ENCODE results near the gene TMEFF2. TPM values are rescaled to one million over a fixed set of nuclear protein-coding genes. Genes with fewer than 3 reads are reported as not detected.

The TMEFF2 gene
- total RNA-seq, 2 donors from 2014 or later = 0.09 TPM; not detected in 1

- 91 to 94% methylated on average over 3 of the region's 3 CpGs for WGBS, 2 experiments (ENCODE audit: insufficient coverage in 1 of 2, insufficient read length in 1 of 2)
- Histone ChIP-seq H3K27ac (ENCODE audit: low read depth, low read length) (no peak overlapping the region), H3K4me1 (ENCODE audit: control insufficient read depth, insufficient read depth, low read length) (peaks cover 5% of the 10 kb centered on the region), H3K4me3 (ENCODE audit: low read length) (no peak overlapping the region), H3K9ac (ENCODE audit: extremely low read depth, low read length, poor library complexity, severe bottlenecking) (no peak overlapping the region), H3K36me3 (ENCODE audit: control insufficient read depth, insufficient read depth, low read length) (no peaks in the 10 kb centered on the region), H3K9me3 (ENCODE audit: control insufficient read depth, low read length) (no peaks in the 10 kb centered on the region), H3K27me3 (ENCODE audit: control insufficient read depth, insufficient read depth, low read length, poor library complexity, severe bottlenecking) (no peaks in the 10 kb centered on the region)
- H3K9me3 Mint-ChIP-seq = no peaks in the 10 kb centered on the region
- H3K36me3 Mint-ChIP-seq (ENCODE audit: low read depth) = no peaks in the 10 kb centered on the region
- no peaks in the 10 kb centered on the region for H3K27me3 Mint-ChIP-seq (ENCODE audit: insufficient read depth)
- TF ChIP-seq CTCF (conservative IDR thresholded peaks at IDR 0.05) = no peak
- H3K27ac Mint-ChIP-seq = no peak overlapping the region
- DNase-seq = no peak
- H3K4me3 Mint-ChIP-seq = no peak overlapping the region
- H3K4me1 Mint-ChIP-seq = peaks cover 37% of the 10 kb centered on the region
Measured at GRCh38 chr2:191930205-191930604, 264.5 kb downstream of the TMEFF2 start.

GRCh38 chr2:191929288-191929687, 265.4 kb downstream of the TMEFF2 start:
- Histone ChIP-seq H3K4me1 (ENCODE audit: control insufficient read depth, insufficient read depth, low read length) (peaks cover 5% of the 10 kb centered on the region), H3K27me3 (ENCODE audit: control insufficient read depth, insufficient read depth, low read length, poor library complexity, severe bottlenecking) (no peaks in the 10 kb centered on the region), H3K27ac (ENCODE audit: low read depth, low read length) (no peak overlapping the region), H3K36me3 (ENCODE audit: control insufficient read depth, insufficient read depth, low read length) (no peaks in the 10 kb centered on the region), H3K9ac (ENCODE audit: extremely low read depth, low read length, poor library complexity, severe bottlenecking) (no peak overlapping the region), H3K4me3 (ENCODE audit: low read length) (no peak overlapping the region), H3K9me3 (ENCODE audit: control insufficient read depth, low read length) (no peaks in the 10 kb centered on the region)
- DNase-seq = no peak
- Mint-ChIP-seq H3K36me3 (ENCODE audit: low read depth) (no peaks in the 10 kb centered on the region), H3K27me3 (ENCODE audit: insufficient read depth) (no peaks in the 10 kb centered on the region), H3K27ac (no peak overlapping the region), H3K4me1 (peaks cover 32% of the 10 kb centered on the region), H3K4me3 (no peak overlapping the region), H3K9me3 (no peaks in the 10 kb centered on the region)
- WGBS, 2 experiments (ENCODE audit: insufficient coverage in 1 of 2, insufficient read length in 1 of 2) = 96 to 100% methylated on average over 1 to 4 of the region's 4 CpGs
- TF ChIP-seq CTCF (conservative IDR thresholded peaks at IDR 0.05) = no peak

GRCh38 chr2:191927991-191928390, 266.7 kb downstream of the TMEFF2 start:
- Histone ChIP-seq H3K4me1 (ENCODE audit: control insufficient read depth, insufficient read depth, low read length) (no peaks in the 10 kb centered on the region), H3K9ac (ENCODE audit: extremely low read depth, low read length, poor library complexity, severe bottlenecking) (no peak overlapping the region)

More at GRCh38 chr2:191927991-191928390, 266.7 kb downstream of the TMEFF2 start:
- Histone ChIP-seq H3K27me3 (ENCODE audit: control insufficient read depth, insufficient read depth, low read length, poor library complexity, severe bottlenecking) (no peaks in the 10 kb centered on the region), H3K4me3 (ENCODE audit: low read length) (no peak overlapping the region), H3K36me3 (ENCODE audit: control insufficient read depth, insufficient read depth, low read length) (no peaks in the 10 kb centered on the region), H3K9me3 (ENCODE audit: control insufficient read depth, low read length) (no peaks in the 10 kb centered on the region), H3K27ac (ENCODE audit: low read depth, low read length) (no peak overlapping the region)
- WGBS, 2 experiments (ENCODE audit: insufficient coverage in 1 of 2, insufficient read length in 1 of 2) = 44% methylated on average over 3 of the region's 3 CpGs; no CpG with 5 or more reads in 1 of the 2 experiments
- no peak overlapping the region for H3K4me3 Mint-ChIP-seq
- peaks cover 24% of the 10 kb centered on the region for H3K4me1 Mint-ChIP-seq
- no peaks in the 10 kb centered on the region for H3K27me3 Mint-ChIP-seq (ENCODE audit: insufficient read depth)
- H3K27ac Mint-ChIP-seq = peak overlapping the region; percentile 19
- DNase-seq = no peak
- H3K36me3 Mint-ChIP-seq (ENCODE audit: low read depth) = no peaks in the 10 kb centered on the region
- peaks cover under 1% of the 10 kb centered on the region for H3K9me3 Mint-ChIP-seq
- TF ChIP-seq CTCF (conservative IDR thresholded peaks at IDR 0.05) = no peak
